SK-N-SH (cell line): ENCODE measurements around the gene TMEM179. TPM values are rescaled to one million over a fixed set of nuclear protein-coding genes. Genes with fewer than 3 reads are reported as not detected.

Experiments used
- CTCF ChIA-PET: fragments of 300-600, 350-600 bp; formaldehyde crosslinking; extraction: SDS; loops from one replicate; lab custom pipeline; 2021; lab: Yijun Ruan, JAX
- POLR2A ChIA-PET: fragments of 350-600 bp; sonication (Branson Sonifier 250); formaldehyde crosslinking; extraction: SDS; loops from one replicate; lab custom pipeline; 2020; ENCODE audit warnings: antibody characterized with exemption, inconsistent platforms; lab: Yijun Ruan, JAX
- DNase-seq: peaks from one replicate; pipeline ENCODE4 v3.0.0; 2012
- H2AFZ ChIP-seq: fragments of 200-600 bp; sonication (generic); 2 replicates; pipeline ENCODE4 v1.8.1; 2016; ENCODE audit warnings: antibody characterized with exemption, mild to moderate bottlenecking, low read depth
- H3F3A ChIP-seq: fragments of 200-600 bp; sonication (generic); replicated peaks from 2 replicates; pipeline ENCODE3; 2016; ENCODE audit warnings: antibody characterized with exemption, mild to moderate bottlenecking; ENCODE audit not compliant: insufficient read depth
- H3K27ac ChIP-seq, 2 experiments: fragments of 200-500 bp in 1 of 2; fragments of 200-600 bp in 1 of 2; sonication (Bioruptor generic) in 1 of 2; sonication (generic), shearing (Covaris generic) in 1 of 2; 2 replicates each; pipeline versions ENCODE4 v1.5.1 to v1.6.1; 2014 to 2016; ENCODE audit warnings: low read depth in 2 of 2, inconsistent platforms in 1 of 2, low read length in 1 of 2, mild to moderate bottlenecking in 1 of 2, mixed read lengths in 1 of 2
- H3K27me3 ChIP-seq: fragments of 200-600 bp; sonication (generic), shearing (Covaris generic); 2 replicates; pipeline ENCODE4 v1.6.1; 2016; ENCODE audit warnings: mixed run types; ENCODE audit not compliant: insufficient read depth
- H3K36me3 ChIP-seq, 2 experiments: fragments of 200-500 bp in 1 of 2; fragments of 200-600 bp in 1 of 2; sonication (Bioruptor generic) in 1 of 2; sonication (generic) in 1 of 2; replicated peaks in 1 of 2; 2 replicates each; pipeline versions ENCODE3 to v1.5.1; 2014 to 2016; ENCODE audit warnings: low read length in 1 of 2, mild to moderate bottlenecking in 1 of 2; ENCODE audit not compliant: insufficient read depth in 2 of 2, control insufficient read depth in 1 of 2
- H3K4me1 ChIP-seq, 2 experiments: fragments of 200-500 bp in 1 of 2; fragments of 200-600 bp in 1 of 2; sonication (Bioruptor generic) in 1 of 2; sonication (generic), shearing (Covaris generic) in 1 of 2; 2 replicates each; pipeline versions ENCODE4 v1.5.1 to v1.6.1; 2014 to 2016; ENCODE audit warnings: low read depth in 1 of 2, low read length in 1 of 2, mixed run types in 1 of 2; ENCODE audit not compliant: insufficient read depth in 2 of 2, control insufficient read depth in 1 of 2
- H3K4me2 ChIP-seq: fragments of 200-600 bp; sonication (generic), shearing (Covaris generic); 2 replicates; pipeline ENCODE4 v1.6.1; 2017; ENCODE audit warnings: mixed run types
- H3K4me3 ChIP-seq, 2 experiments: fragments of 200-500 bp in 1 of 2; fragments of 200-600 bp in 1 of 2; sonication (Bioruptor generic) in 1 of 2; sonication (generic), shearing (Covaris generic) in 1 of 2; 2 replicates each; pipeline versions ENCODE4 v1.5.1 to v1.8.1; 2014 to 2016; ENCODE audit warnings: low read depth in 2 of 2, inconsistent platforms in 1 of 2, low read length in 1 of 2, mild to moderate bottlenecking in 1 of 2, mixed read lengths in 1 of 2, moderate library complexity in 1 of 2
- H3K79me2 ChIP-seq: fragments of 200-600 bp; sonication (generic); 2 replicates; pipeline ENCODE4 v1.8.1; 2017; ENCODE audit warnings: mild to moderate bottlenecking; ENCODE audit not compliant: insufficient read depth
- H3K9ac ChIP-seq: fragments of 200-600 bp; sonication (generic); 2 replicates; pipeline ENCODE4 v1.6.1; 2017; ENCODE audit warnings: mixed run types
- H3K9me2 ChIP-seq: fragments of 200-600 bp; sonication (generic); 2 replicates; pipeline ENCODE4 v1.6.1; 2017; ENCODE audit warnings: mixed run types
- H3K9me3 ChIP-seq: fragments of 200-600 bp; sonication (generic); 2 replicates; pipeline ENCODE4 v1.6.1; 2017; ENCODE audit warnings: mixed run types, mild to moderate bottlenecking, moderate library complexity
- H4K20me1 ChIP-seq: fragments of 200-600 bp; sonication (generic); 2 replicates; pipeline ENCODE4 v1.6.1; 2017; ENCODE audit warnings: mild to moderate bottlenecking, mixed run types; ENCODE audit not compliant: insufficient read depth
- CHD2 ChIP-seq: fragments of 150-350 bp; IDR thresholded peaks from 2 replicates; pipeline ENCODE4 v1.6.1; 2018; ENCODE audit warnings: low read length; ENCODE audit not compliant: partially characterized antibody
- ELF1 ChIP-seq: IDR thresholded peaks from 2 replicates; pipeline ENCODE4 v1.4.0; 2012
- EP300 ChIP-seq, 2 experiments: IDR thresholded peaks; 2 replicates each; pipeline versions ENCODE4 v1.4.0 to v1.6.1; 2012; ENCODE audit warnings: borderline replicate concordance in 1 of 2, low read depth in 1 of 2, low read length in 1 of 2
- FOSL2 ChIP-seq: IDR thresholded peaks from 2 replicates; pipeline ENCODE4 v1.4.0; 2012; ENCODE audit warnings: low read depth, mild to moderate bottlenecking, moderate library complexity, borderline replicate concordance
- FOXJ3 ChIP-seq: sonication (generic); formaldehyde crosslinking; IDR thresholded peaks from 2 replicates; pipeline ENCODE4 v1.5.1; 2020; ENCODE audit warnings: mild to moderate bottlenecking, missing genetic modification reagents
- GATA2 ChIP-seq: sonication (generic); formaldehyde crosslinking; IDR thresholded peaks from 2 replicates; pipeline ENCODE4 v1.5.0; 2020; ENCODE audit warnings: mild to moderate bottlenecking, missing genetic modification reagents
- JUND ChIP-seq: IDR thresholded peaks from 2 replicates; pipeline ENCODE4 v1.4.0; 2012
- MEF2A ChIP-seq: IDR thresholded peaks from 2 replicates; pipeline ENCODE4 v1.4.0; 2012; ENCODE audit warnings: low read depth, borderline replicate concordance
- POLR2AphosphoS5 ChIP-seq: IDR thresholded peaks from 2 replicates; pipeline ENCODE4 v1.6.1; 2012; ENCODE audit warnings: low read depth, low read length
- RAD21 ChIP-seq: IDR thresholded peaks from 2 replicates; pipeline ENCODE4 v1.6.1; 2012; ENCODE audit warnings: mild to moderate bottlenecking, low read length
- RCOR1 ChIP-seq: fragments of 150-350 bp; IDR thresholded peaks from 2 replicates; pipeline ENCODE4 v1.6.1; 2017; ENCODE audit warnings: antibody characterized with exemption, low read length
- RFX5 ChIP-seq: IDR thresholded peaks from 2 replicates; pipeline ENCODE4 v1.6.1; 2012; ENCODE audit warnings: mild to moderate bottlenecking, improper control_type of control experiment, low read length
- SIN3A ChIP-seq: IDR thresholded peaks from 2 replicates; pipeline ENCODE4 v1.6.1; 2012; ENCODE audit warnings: low read depth, mild to moderate bottlenecking, low read length, moderate library complexity, borderline replicate concordance
- SMC3 ChIP-seq: IDR thresholded peaks from 2 replicates; pipeline ENCODE4 v1.6.1; 2012; ENCODE audit warnings: low read depth, low read length, improper control_type of control experiment
- TAF1 ChIP-seq: IDR thresholded peaks from 2 replicates; pipeline ENCODE4 v1.6.1; 2012; ENCODE audit warnings: low read depth, mild to moderate bottlenecking, low read length, moderate library complexity, borderline replicate concordance
- TCF12 ChIP-seq: IDR thresholded peaks from 2 replicates; pipeline ENCODE4 v1.4.0; 2012
- TEAD4 ChIP-seq: IDR thresholded peaks from 2 replicates; pipeline ENCODE4 v1.4.0; 2012; ENCODE audit warnings: mild to moderate bottlenecking, borderline replicate concordance; ENCODE audit not compliant: insufficient read depth
- YY1 ChIP-seq: IDR thresholded peaks from 2 replicates; pipeline ENCODE4 v1.4.0; 2012; ENCODE audit warnings: low read depth, mild to moderate bottlenecking
- WGBS: methylation state at CpG from one replicate; pipeline ENCODE4 v1.1.6; 2017; ENCODE audit warnings: low lambda C conversion rate; 5-methylcytosine and 5-hydroxymethylcytosine counted together
- polyA plus RNA-seq, 3 experiments: library from polyadenylated mRNA; depleted of rRNA; stranded (reverse); fragments of >200 nt; gene quantifications; 2 replicates each; pipeline ENCODE4 v1.2.3, GENCODE V29; 2012
- TF ChIP-seq, protein P1 (sequence below): fragments of 200-600 bp; sonication (generic); IDR thresholded peaks from 2 replicates; pipeline ENCODE4 v1.6.1; 2017; ENCODE audit warnings: antibody characterized with exemption, mild to moderate bottlenecking, moderate library complexity
- TF ChIP-seq, protein P2 (sequence below): IDR thresholded peaks from 2 replicates; pipeline ENCODE4 v1.4.0; 2012; ENCODE audit warnings: low read depth, borderline replicate concordance
- TF ChIP-seq, protein P3 (sequence below): IDR thresholded peaks from 2 replicates; pipeline ENCODE4 v1.4.0; 2012; ENCODE audit warnings: low read depth, borderline replicate concordance
- TF ChIP-seq, protein P4 (sequence below): fragments of 150-350 bp; IDR thresholded peaks from 2 replicates; pipeline ENCODE4 v1.6.1; 2017; ENCODE audit warnings: antibody characterized with exemption, low read length, low read depth, borderline replicate concordance

The TMEM179 gene
- polyA plus RNA-seq, 1 of the 3 experiments (the other 2 are of a cell fraction) = 1.7 TPM

DNA sequence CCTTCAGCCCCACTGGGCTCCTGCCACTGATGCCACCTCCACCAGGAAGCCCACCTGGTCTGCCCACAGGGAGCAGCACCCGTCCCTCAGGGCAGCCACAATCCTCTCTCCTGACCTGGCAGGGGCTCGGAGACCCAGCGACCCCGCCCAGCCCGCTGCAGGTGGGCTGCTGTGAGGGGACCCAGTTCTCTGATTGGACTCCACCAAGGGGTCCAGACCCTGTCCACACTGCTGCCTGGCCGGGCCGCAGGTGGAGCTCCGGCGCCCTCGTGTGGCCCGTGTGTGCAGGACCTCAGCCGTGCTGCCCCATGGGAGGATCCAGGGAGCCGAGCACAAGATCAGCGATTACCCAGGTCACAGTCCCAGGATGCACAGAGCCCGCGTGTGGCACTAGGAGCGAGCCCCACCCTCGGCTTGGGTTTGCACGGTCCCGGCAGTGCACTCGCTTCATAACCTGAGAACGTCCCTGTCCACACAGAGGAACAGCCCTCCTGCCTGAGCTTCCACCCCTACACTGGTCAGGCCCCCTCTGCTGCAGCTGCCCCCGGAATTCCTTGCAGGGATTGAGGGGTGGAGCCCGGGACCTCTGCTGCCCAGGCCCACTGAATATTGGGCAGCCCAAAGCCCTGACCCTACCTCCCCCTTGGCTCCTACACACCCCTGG is 35.4 kb upstream of the TMEM179 start:
- Histone ChIP-seq H3K9me2 (no peaks in the 10 kb centered on the region), H3K4me2 (no peak overlapping the region), H3K27ac (no peak overlapping the region; a peak in 1 of 4 replicates), H3K36me3 (no peaks in the 10 kb centered on the region), H3K27me3 (no peaks in the 10 kb centered on the region), H3K4me3 (no peak overlapping the region; a peak in 1 of 4 replicates), H3K9ac (no peak overlapping the region), H3F3A (no peaks in the 10 kb centered on the region), H4K20me1 (no peaks in the 10 kb centered on the region), H3K79me2 (no peaks in the 10 kb centered on the region), H3K9me3 (no peaks in the 10 kb centered on the region), H2AFZ (no peak overlapping the region), H3K4me1 (peaks cover 0 to 4% of the 10 kb centered on the region in 2 experiments; a peak in 2 of 4 replicates)
- TF ChIP-seq RAD21 (peak; percentile 98), SMC3 (peak; percentile 93), GATA2 (CRISPR knock-in tag) (0 out of 2 replicates have a peak, but pooled peaks have one; percentile 23), FOSL2 (no peak)
- TF ChIP-seq, protein P1, sequence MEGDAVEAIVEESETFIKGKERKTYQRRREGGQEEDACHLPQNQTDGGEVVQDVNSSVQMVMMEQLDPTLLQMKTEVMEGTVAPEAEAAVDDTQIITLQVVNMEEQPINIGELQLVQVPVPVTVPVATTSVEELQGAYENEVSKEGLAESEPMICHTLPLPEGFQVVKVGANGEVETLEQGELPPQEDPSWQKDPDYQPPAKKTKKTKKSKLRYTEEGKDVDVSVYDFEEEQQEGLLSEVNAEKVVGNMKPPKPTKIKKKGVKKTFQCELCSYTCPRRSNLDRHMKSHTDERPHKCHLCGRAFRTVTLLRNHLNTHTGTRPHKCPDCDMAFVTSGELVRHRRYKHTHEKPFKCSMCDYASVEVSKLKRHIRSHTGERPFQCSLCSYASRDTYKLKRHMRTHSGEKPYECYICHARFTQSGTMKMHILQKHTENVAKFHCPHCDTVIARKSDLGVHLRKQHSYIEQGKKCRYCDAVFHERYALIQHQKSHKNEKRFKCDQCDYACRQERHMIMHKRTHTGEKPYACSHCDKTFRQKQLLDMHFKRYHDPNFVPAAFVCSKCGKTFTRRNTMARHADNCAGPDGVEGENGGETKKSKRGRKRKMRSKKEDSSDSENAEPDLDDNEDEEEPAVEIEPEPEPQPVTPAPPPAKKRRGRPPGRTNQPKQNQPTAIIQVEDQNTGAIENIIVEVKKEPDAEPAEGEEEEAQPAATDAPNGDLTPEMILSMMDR = peak; percentile 92
- ChIA-PET POLR2A (interaction anchor here (0.7 kb wide), 1 partner anchor 317 kb away, joined by 3 read pairs; no protein-coding TSS in a partner anchor), CTCF (interaction anchor here (0.5 to 3.5 kb wide), 48 partner anchors 9 to 562 kb away, joined by 3 to 55 read pairs (median 4); no protein-coding TSS in a partner anchor)
- peak; percentile 97 for DNase-seq
- 83% methylated on average over 1 of the region's 24 CpGs for WGBS

DNA sequence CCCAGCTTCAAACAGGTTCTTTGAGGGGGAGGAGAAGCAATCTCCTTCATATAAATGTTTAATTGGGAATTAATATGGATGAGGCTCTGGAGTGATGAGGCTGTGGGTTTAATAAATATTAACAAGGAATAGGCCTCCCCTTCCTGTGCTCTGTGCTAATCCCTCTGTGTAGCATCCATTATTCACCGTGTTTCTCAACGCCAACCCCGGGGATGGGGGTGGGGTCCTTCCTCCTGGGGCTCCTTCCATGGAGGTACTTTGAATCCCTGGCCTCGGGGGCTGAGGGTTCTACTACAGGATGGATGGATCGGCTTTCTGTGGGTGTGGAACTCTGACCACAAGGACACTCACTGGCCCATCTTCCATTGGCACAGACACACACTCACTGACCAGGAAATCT is 34.9 kb upstream of the TMEM179 start:
- H3K4me3 ChIP-seq = no peak overlapping the region
- no peaks in the 10 kb centered on the region for H4K20me1 ChIP-seq
- peaks cover 0 to 4% of the 10 kb centered on the region in 2 experiments; a peak in 2 of 4 replicates for H3K4me1 ChIP-seq
- no peak overlapping the region for H3K4me2 ChIP-seq
- H3K36me3 ChIP-seq = no peaks in the 10 kb centered on the region
- H3K27me3 ChIP-seq = no peaks in the 10 kb centered on the region
- H3K79me2 ChIP-seq = no peaks in the 10 kb centered on the region
- CTCF ChIA-PET = interaction anchor here (0.5 to 3.5 kb wide), 25 partner anchors 9 to 562 kb away, joined by 3 to 55 read pairs (median 5); partner anchors contain the start of gene C14orf180
- no peak overlapping the region for H3K27ac ChIP-seq
- H2AFZ ChIP-seq = no peak overlapping the region
- no peaks in the 10 kb centered on the region for H3K9me2 ChIP-seq
- TF ChIP-seq TEAD4 (no peak), EP300 (IDR thresholded peaks at IDR 0.05; ENCODE audit: borderline replicate concordance in 1 of 2, low read depth in 1 of 2, low read length in 1 of 2) (no peak), TAF1 (no peak), RCOR1 (no peak), CHD2 (no peak), RAD21 (no peak), MEF2A (no peak), GATA2 (CRISPR knock-in tag) (no peak), SMC3 (no peak), SIN3A (no peak), ELF1 (no peak), TCF12 (no peak), POLR2AphosphoS5 (no peak), JUND (no peak), FOXJ3 (CRISPR knock-in tag) (no peak), YY1 (no peak), RFX5 (no peak)
- TF ChIP-seq, protein P2, sequence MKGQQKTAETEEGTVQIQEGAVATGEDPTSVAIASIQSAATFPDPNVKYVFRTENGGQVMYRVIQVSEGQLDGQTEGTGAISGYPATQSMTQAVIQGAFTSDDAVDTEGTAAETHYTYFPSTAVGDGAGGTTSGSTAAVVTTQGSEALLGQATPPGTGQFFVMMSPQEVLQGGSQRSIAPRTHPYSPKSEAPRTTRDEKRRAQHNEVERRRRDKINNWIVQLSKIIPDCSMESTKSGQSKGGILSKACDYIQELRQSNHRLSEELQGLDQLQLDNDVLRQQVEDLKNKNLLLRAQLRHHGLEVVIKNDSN = no peak
- TF ChIP-seq, protein P3, sequence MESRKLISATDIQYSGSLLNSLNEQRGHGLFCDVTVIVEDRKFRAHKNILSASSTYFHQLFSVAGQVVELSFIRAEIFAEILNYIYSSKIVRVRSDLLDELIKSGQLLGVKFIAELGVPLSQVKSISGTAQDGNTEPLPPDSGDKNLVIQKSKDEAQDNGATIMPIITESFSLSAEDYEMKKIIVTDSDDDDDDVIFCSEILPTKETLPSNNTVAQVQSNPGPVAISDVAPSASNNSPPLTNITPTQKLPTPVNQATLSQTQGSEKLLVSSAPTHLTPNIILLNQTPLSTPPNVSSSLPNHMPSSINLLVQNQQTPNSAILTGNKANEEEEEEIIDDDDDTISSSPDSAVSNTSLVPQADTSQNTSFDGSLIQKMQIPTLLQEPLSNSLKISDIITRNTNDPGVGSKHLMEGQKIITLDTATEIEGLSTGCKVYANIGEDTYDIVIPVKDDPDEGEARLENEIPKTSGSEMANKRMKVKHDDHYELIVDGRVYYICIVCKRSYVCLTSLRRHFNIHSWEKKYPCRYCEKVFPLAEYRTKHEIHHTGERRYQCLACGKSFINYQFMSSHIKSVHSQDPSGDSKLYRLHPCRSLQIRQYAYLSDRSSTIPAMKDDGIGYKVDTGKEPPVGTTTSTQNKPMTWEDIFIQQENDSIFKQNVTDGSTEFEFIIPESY = no peak
- TF ChIP-seq, protein P4, sequence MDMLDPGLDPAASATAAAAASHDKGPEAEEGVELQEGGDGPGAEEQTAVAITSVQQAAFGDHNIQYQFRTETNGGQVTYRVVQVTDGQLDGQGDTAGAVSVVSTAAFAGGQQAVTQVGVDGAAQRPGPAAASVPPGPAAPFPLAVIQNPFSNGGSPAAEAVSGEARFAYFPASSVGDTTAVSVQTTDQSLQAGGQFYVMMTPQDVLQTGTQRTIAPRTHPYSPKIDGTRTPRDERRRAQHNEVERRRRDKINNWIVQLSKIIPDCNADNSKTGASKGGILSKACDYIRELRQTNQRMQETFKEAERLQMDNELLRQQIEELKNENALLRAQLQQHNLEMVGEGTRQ = no peak
- no peaks in the 10 kb centered on the region for H3K9me3 ChIP-seq
- POLR2A ChIA-PET = no interaction called here
- no peak overlapping the region for H3K9ac ChIP-seq
- H3F3A ChIP-seq = no peaks in the 10 kb centered on the region
- DNase-seq = no peak
- WGBS = 4% methylated on average over 3 of the region's 5 CpGs
